GM12872 (cell line): ENCODE measurements around the gene MPRIP.

Experiments
- TF ChIP-seq, protein P1 (sequence below): IDR thresholded peaks from 3 replicates; pipeline ENCODE4 v1.5.1; 2011; ENCODE audit warnings: low read depth, mild to moderate bottlenecking, low read length, moderate library complexity; ENCODE audit not compliant: insufficient read depth

The MPRIP gene

DNA sequence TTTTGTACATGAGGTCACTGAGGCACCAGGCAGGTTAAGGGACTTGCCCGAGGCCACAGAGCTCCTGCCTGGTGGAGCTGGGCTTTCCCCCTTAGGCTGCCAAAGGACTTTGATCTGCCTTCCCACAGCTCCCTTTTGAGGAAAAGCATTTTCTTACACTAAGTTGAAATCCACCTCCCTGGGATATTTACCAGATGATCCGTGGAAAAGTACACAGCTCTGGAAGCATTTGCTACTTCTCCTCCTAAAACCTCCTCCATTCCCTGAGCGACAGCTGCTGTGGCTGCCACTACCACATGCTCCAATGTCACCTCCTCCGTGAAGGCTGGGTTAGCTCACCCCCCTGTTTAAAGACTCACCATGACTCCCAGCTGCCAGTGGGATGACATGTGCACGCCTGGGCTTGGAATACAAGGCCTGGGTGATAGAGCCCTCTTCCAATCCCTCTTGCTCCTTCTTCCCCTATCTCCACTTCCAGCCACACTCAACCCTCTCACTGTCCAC lies 1.2 kb upstream of the MPRIP start:
- TF ChIP-seq, protein P1, sequence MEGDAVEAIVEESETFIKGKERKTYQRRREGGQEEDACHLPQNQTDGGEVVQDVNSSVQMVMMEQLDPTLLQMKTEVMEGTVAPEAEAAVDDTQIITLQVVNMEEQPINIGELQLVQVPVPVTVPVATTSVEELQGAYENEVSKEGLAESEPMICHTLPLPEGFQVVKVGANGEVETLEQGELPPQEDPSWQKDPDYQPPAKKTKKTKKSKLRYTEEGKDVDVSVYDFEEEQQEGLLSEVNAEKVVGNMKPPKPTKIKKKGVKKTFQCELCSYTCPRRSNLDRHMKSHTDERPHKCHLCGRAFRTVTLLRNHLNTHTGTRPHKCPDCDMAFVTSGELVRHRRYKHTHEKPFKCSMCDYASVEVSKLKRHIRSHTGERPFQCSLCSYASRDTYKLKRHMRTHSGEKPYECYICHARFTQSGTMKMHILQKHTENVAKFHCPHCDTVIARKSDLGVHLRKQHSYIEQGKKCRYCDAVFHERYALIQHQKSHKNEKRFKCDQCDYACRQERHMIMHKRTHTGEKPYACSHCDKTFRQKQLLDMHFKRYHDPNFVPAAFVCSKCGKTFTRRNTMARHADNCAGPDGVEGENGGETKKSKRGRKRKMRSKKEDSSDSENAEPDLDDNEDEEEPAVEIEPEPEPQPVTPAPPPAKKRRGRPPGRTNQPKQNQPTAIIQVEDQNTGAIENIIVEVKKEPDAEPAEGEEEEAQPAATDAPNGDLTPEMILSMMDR, result no peak

DNA sequence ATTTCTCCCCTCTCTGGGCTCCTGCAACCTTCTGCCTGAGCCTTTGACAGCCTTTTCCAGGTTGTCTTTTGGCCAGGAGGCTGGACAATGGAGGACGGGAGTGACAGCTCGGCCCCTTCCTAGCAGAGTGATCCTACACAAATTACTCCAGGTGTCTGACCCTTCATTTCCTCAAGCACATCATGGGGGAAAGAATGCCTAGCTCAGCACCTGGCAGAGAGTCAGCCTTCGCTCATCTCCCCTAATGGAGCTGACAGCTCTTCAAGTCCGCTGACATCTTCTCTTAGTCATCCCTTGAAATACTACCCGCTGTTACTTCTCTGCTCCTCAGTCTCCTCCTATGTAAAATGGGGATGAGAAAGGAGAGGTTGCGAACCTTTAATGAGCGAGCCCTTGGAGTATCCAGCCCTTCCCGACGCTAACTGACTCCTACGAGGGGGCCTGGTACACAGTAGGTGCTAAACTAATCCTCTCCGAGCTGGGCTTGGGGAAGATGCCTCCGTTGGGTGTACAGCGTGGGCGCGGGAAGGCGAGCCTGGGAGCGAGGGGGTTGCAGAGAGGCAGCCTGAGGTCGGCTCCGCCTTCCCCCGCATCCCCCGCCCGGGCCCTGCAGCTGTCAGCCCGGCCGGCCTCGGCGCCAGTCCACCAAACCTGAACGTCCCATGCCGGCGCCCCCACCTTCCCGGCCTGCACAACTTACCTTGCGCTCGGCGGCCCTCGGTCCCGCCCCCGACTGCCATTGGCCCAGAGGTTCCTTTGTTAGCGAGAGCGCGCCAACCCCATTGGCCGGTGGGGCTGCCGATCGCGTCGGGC lies 480 bp upstream of the MPRIP start:
- TF ChIP-seq, protein P1, result no peak

DNA sequence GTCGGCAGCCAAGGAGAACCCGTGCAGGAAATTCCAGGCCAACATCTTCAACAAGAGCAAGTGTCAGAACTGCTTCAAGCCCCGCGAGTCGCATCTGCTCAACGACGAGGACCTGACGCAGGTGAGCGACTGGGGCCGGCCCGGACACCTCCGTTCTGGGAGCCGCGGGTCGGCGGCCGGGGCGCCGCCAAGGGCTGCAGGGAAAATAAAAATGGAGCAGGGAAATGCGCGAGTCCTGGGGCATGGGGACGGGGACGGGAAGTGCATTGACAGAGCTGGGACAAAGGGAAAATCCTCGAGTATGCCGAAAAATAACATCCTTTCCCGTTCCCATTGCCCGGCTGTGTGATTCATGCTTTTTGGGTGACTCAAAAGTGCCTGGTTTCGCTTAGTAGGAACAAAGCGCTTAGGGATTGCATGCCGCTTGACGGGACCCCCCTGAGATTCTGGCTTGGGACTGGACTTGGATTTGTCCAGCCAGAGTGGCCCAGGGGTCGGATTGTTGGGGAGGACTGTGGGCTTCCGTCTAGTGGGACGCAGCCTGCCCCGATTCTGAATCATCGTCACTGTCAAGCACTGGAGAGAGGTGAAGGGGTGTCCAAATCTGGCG lies 699 bp downstream of the MPRIP start:
- TF ChIP-seq, protein P1, result no peak

DNA sequence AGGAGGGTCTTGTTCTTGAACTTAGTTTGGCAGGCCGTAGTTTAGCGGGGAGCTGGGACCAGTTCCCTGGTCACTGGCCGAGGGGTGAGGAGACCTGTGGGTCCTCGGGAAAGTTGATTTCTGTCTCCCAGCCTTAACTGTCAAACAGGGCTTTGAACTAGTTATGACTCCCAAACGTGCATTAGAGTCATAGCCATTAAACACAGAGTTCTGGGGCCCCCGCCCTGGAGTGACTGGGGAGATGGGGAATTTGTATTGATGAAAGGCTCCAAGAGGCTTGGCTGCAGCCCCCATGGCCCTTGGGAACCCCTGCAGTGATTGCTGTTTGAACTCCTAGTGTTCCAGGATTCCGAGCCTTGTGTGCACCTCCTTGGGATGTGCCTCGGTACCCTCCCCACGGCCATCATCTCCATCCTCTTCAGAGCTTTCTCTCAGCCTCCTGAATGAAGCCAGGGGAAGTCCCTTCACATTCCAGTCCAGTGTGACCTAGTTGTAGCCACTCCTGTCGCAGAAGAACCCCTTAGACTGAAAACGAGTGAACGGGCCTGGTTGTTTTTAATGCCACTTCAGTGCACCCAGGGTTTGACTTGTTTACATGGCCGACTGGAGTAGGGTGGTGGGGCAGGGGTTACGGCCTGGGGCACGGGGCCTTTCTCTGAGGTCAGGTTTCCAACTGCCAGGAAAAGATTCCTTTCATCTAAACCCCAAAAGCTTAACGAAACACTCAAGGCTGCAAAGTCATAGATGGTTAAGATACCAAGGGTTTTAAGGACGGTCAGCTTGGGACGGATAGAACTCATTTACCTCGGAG lies 1.4 kb downstream of the MPRIP start:
- TF ChIP-seq, protein P1, result no peak

DNA sequence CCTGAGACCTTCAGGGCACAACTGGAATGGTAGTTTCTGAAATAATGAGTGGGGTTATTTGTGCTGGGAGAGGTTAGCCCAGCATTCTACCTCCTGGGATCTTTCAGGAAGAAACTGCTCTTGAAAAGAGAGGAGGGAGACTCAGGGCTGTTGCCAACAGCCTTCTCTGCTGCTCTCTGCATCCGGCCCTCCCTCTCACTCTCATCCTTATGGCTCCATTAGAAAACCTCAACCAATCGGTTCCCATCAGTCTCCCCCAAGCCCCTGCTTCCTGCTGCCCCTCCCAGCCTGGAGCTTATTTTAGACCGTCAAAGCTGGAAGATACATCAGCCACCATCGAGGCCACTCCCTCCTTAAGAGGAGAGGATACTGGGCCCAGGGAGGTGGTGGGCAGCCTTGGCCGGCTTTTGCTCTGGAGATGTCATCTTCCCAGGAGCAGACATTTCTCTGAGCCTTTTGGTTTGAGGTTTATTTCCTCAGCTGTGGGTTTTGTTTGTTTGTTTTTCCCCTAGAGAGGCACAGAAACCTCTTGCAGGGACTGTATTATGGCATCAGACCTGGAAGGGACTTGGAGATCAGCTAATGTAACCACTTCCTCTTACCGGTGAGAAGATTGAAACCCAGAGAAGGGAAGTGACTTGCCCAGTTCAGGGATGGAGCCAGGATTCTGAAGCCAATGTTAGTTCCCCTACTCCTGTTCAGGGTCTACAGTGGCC lies 2.7 kb downstream of the MPRIP start:
- TF ChIP-seq, protein P1, result no peak

DNA sequence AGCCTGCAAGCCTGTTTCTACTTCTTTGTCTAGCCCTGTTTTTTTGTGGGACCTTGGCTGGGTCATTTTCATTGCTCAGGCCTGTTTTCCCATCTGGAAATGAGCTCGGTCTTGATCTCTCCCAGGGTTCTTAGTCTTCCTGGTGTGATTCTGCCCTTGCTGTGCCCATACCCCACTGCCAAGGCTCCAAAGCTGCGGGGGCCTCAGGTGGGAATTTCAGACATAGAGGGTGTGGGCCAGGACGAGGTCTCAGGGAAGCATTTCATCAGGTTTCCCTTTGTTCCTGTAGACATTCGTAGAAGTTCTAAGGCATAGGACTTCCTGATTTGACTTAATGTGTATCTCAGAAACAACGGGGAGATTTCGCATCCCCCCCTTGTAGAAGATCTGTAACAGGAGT lies 5.8 kb downstream of the MPRIP start:
- TF ChIP-seq, protein P1, result no peak
